GM18907 (cell line): ENCODE measurements around the gene EML1.

ENCODE experiments used
- ATAC-seq: cut with Tn5 transposase; IDR thresholded peaks from one replicate; pipeline ENCODE4 v1.9.1; 2021; ENCODE audit warnings: mild to moderate bottlenecking, moderate library complexity; ENCODE audit not compliant: unreplicated experiment

Gene EML1

GRCh38 chr14:99777951-99778350 lies 15.3 kb upstream of the EML1 start:
- no peak for ATAC-seq

GRCh38 chr14:99779751-99780150 lies 13.5 kb upstream of the EML1 start:
- ATAC-seq: no peak

DNA sequence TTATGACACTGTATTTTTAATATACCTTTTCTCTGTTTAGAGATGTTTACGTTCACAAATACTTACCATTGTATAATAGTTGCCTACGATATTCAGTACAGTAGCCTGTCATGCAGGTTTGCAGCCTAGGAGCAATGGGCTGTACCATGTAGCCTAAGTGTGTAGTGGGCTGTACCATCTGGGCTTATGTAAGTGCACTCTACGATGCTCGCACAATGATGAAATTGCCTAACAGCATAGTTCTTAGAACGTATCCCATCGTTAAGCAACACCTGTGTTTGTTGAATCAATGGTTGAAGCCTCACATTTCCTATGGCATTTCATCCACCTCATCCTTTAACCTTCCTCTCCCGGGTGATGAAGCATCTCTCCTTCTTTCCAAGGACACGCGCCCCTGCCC lies 12.5 kb upstream of the EML1 start:
- ATAC-seq: no peak

DNA sequence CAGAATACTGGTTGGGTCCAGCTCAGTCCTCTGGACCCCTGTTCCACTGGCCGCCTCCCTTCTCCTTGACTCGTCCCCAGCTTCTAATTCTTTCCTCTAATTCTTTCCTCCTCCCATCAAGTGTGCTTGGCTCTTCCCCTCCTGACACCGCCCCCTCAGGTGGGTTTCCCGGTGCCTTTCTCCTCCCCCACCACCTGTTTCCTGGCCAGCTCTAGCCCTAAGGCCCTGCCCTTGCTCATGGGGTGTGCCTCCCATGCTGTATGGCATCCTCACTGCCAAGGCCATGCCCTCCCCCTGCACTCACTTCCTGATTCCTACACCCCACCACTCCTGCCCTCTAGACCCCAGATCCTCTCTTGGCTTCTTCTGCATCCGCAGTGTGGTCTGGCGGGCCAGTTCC lies 12.1 kb upstream of the EML1 start:
- ATAC-seq: no peak

- no peak for ATAC-seq
These were observed 11.2 kb upstream of the EML1 start for GRCh38 chr14:99781853-99782610.

GRCh38 chr14:99784508-99784907 lies 8.7 kb upstream of the EML1 start:
- no peak for ATAC-seq

- no peak for ATAC-seq
These were observed 7.8 kb upstream of the EML1 start for GRCh38 chr14:99785426-99785825.

- ATAC-seq: no peak
These were observed 6.7 kb upstream of the EML1 start for GRCh38 chr14:99786511-99786989.

DNA sequence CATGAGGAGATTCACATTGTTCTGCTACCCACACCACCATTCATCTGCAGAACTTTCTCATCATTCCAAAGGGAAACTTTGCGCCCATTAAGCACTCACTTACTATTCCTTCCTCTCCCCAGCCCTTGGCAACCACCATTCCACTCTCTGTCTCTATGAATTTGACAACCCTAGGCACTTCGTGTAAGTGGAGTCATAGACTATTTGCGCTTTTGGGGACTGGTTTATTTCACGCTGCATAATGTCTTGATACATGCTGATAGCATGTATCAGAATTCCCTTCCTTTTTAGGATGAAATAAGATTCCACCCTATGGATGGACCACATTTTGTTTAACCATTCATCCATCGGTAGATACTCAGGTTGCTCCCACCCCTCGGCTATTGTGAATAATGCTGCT lies 4.5 kb upstream of the EML1 start:
- no peak for ATAC-seq

GRCh38 chr14:99789581-99789980 lies 3.6 kb upstream of the EML1 start:
- ATAC-seq: no peak

GRCh38 chr14:99790201-99790977 lies 2.8 kb upstream of the EML1 start:
- no peak for ATAC-seq

DNA sequence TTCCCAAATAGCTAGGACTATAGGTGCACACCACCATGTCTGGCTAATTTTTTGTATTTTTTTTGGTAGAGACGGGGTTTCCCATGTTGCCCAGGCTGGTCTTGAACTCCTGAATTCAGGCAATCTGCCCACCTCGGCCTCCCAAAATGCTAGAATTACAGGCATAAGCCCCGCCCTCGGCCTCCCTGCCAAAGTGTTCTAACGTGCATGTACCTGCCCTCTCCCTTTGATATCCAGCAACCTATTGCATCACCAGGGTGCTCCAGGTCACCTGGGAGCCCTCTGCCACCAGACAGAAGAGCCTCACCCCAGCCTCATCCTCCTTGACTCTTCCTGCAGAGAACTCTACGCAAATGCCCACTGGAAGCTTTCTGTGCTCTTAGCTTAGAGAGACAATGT lies 2.2 kb upstream of the EML1 start:
- ATAC-seq: no peak

GRCh38 chr14:99791476-99792209 lies 1.6 kb upstream of the EML1 start:
- no peak for ATAC-seq

DNA sequence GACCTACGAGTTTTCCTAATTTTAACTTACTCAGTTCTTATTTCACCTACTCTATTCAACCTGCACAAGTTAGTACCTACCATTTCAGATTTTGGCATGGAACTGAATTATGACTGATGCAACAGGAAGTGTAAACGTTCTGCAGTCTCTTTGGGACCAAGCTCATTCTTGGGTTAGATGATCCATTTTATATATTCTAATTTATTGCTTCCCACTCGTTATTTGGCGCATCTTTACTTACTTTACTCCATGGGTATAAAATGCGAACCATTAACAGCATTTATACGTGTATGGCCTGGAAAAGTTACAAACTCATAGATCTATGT lies 1.0 kb upstream of the EML1 start:
- no peak for ATAC-seq

DNA sequence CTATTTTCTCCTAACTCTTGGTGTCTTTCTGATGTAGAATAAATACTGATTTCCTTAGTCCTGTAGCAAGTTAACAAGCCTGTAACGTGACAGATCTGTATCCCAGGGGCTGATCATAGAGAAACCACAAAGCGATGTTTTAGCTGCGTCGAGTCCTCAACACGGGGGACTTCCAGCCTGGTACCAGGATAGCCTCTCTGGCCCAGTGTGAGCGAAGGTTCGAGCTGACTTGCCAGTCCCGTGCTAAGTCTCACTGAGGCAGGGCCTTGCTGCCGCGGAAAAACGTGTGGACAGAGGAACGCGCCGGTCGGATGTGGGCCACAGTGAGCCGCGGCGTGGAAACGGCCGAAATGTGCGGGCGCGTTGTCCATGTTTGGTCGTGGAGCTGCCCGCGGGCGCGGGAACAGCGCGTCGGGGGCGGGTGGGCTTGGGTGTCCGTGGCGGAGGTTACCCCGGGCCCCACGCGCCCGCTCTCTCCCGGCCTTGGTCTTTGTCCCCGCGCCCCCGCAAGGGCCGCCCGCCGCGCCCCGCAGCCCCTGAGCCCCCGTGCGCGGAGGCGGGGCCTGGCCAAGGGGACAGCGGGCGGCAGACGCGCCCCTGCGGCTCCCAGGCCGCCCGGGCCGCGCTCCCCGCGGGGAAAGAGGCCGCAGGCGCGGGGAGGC lies 531 bp upstream of the EML1 start:
- no peak for ATAC-seq

DNA sequence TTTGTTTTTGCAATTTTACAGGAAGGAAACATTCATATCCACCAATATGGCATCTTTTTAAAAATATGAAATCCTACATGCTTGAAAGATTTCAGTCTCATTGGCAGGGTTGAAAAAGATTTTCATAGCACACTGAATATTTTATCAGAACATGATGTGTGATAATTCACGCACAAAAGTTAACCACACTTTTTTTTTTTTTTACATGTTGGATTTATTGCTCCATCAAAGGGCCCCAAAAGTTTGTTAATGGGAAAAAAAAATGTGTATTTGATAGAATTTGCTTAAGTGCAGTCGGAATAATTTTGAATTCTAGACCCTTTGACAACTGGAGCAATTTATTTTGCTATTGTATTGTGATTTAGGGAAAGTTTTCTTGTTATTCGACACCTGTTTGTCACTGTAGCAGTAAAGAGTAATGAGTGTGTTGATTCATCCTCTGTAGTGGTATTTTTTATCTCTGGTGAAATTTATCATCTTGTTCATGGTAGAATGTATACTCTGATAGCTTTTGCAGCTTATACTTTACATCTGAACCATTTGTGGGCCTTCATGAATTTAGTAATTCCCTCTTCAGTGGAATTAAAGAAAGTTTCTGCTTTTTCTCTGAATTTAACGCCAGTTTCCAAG lies 1.1 kb downstream of the EML1 start:
- ATAC-seq: no peak

GRCh38 chr14:99795046-99795445 lies 1.8 kb downstream of the EML1 start:
- ATAC-seq: no peak

- no peak for ATAC-seq
These were observed 4.0 kb downstream of the EML1 start for GRCh38 chr14:99797231-99797630.

- ATAC-seq: no peak
These were observed 7.6 kb downstream of the EML1 start for GRCh38 chr14:99800781-99801180.

DNA sequence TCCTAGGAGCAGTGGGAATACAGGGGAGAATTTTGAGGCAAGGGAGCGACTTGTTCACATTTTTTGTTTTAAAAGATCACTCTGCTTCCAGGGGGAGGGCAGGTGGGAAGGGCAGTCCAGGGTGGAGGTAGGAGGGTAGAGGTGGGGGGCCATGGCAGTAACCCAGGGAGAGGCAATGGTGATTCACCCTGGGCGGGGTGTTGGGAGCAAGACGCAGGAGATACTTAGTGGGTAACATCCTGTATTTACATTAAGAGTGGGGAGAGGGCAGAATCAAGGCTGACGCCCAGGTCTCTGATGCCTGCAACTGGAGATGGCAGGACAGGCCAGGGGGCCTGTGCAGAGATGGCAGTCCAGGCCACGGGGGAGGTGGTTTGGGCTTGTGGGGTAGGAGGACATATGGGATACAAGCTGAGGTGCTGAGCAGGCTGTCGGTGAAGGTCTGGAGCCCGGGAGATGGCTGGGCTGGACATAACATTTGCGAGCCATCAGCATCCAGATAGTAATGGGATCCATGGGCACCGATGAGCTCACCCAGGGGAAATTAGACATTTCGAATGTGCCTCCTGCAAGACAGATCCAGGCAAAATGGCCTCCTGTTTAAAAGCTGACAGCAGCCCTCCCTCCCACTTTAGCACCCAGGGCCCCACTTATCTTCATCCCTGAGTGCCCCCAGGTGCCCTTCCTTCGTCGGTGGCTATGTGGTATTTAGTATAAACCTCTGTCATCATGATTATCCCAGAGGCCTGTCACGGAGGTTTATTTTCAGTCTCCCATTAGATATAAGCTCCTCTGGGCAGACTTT lies 9.3 kb downstream of the EML1 start:
- no peak for ATAC-seq
